Choroid plexus epithelial cell (primary cell): ENCODE measurements around the gene TNFRSF1B.
A peak's percentile ranks its signal among the peaks of the same experiment; 100 is the strongest.

Experiments used
- DNase-seq: peaks from one replicate; pipeline ENCODE4 v3.0.0-alpha.2; 2010; ENCODE audit warnings: low read depth
- H3K4me3 ChIP-seq: 2 replicates; pipeline ENCODE4 v1.5.1; 2011; ENCODE audit warnings: low read depth, mild to moderate bottlenecking, control low read depth, low read length, moderate library complexity
- CTCF ChIP-seq: conservative IDR thresholded peaks from 2 replicates; pipeline ENCODE4 v1.5.1; 2011; ENCODE audit warnings: low read depth, mild to moderate bottlenecking, control low read depth, inconsistent platforms, low read length, moderate library complexity

Gene TNFRSF1B

GRCh38 chr1:12147201-12147701 lies 19.5 kb upstream of the TNFRSF1B start:
- no peak for DNase-seq
- no peak for TF ChIP-seq CTCF
- H3K4me3 ChIP-seq = no peak overlapping the region

GRCh38 chr1:12148160-12148957 lies 18.4 kb upstream of the TNFRSF1B start:
- peak; percentile 31 for DNase-seq
- H3K4me3 ChIP-seq = no peak overlapping the region
- no peak for TF ChIP-seq CTCF

GRCh38 chr1:12148958-12149790 lies 17.6 kb upstream of the TNFRSF1B start:
- no peak overlapping the region for H3K4me3 ChIP-seq
- peak; percentile 65 for DNase-seq

GRCh38 chr1:12149791-12150175 lies 17.0 kb upstream of the TNFRSF1B start:
- H3K4me3 ChIP-seq = no peak overlapping the region
- DNase-seq = no peak
- TF ChIP-seq CTCF = no peak

More at GRCh38 chr1:12148958-12149790, 17.6 kb upstream of the TNFRSF1B start:
- no peak for TF ChIP-seq CTCF

GRCh38 chr1:12150456-12151200 lies 16.2 kb upstream of the TNFRSF1B start:
- H3K4me3 ChIP-seq = no peak overlapping the region
- no peak for TF ChIP-seq CTCF
- DNase-seq = peak; percentile 61

- no peak overlapping the region for H3K4me3 ChIP-seq
- no peak for DNase-seq
- TF ChIP-seq CTCF = no peak
These were observed 15.3 kb upstream of the TNFRSF1B start for GRCh38 chr1:12151465-12151864.
